OCI-LY1 (cell line): Measurements from ENCODE around the gene SLC30A3.

Experiments used
- CTCF ChIP-seq: fragments of 200-600 bp; sonication (generic), shearing (Covaris generic); IDR thresholded peaks from 2 replicates; pipeline ENCODE4 v1.5.1; 2017; ENCODE audit warnings: mild to moderate bottlenecking, antibody characterized with exemption, low read length, moderate library complexity, mixed read lengths
- EZH2 ChIP-seq: fragments of 200-600 bp; sonication (generic), shearing (Covaris generic); IDR thresholded peaks from 2 replicates; pipeline ENCODE4 v1.8.0; 2017; ENCODE audit warnings: borderline replicate concordance, mixed run types, mild to moderate bottlenecking, antibody characterized with exemption, low read length, moderate library complexity, mixed read lengths

GRCh38 chr2:27245626-27246025, 17.2 kb downstream of the SLC30A3 start:
- TF ChIP-seq EZH2 (no peak), CTCF (no peak)
